HuH-7.5 (cell line): Measurements from ENCODE around the gene ARPC5L.

Experiments
- DNase-seq: peaks from one replicate; pipeline ENCODE4 v3.0.0; 2011; ENCODE audit warnings: low spot score

Gene ARPC5L

GRCh38 chr9:124868511-124869465 lies 6.9 kb downstream of the ARPC5L start:
- DNase-seq: peak; percentile 95

GRCh38 chr9:124869466-124869985 lies 7.6 kb downstream of the ARPC5L start:
- DNase-seq: peak; percentile 52

- DNase-seq: no peak
Measured at GRCh38 chr9:124869986-124870560, 8.1 kb downstream of the ARPC5L start.

- DNase-seq: no peak
Measured at GRCh38 chr9:124870723-124871122, 8.8 kb downstream of the ARPC5L start.

GRCh38 chr9:124871156-124871561 lies 9.2 kb downstream of the ARPC5L start:
- no peak for DNase-seq

- DNase-seq: no peak
Measured at GRCh38 chr9:124873664-124874063, 11.7 kb downstream of the ARPC5L start.

GRCh38 chr9:124875501-124875900 lies 13.6 kb downstream of the ARPC5L start:
- DNase-seq: no peak

- DNase-seq: no peak
Measured at GRCh38 chr9:124877021-124877782, 15.3 kb downstream of the ARPC5L start.

- no peak for DNase-seq
Measured at GRCh38 chr9:124878021-124878420, 16.1 kb downstream of the ARPC5L start.

GRCh38 chr9:124878518-124878917 lies 16.6 kb downstream of the ARPC5L start:
- DNase-seq: no peak

- DNase-seq: no peak
Measured at GRCh38 chr9:124879226-124879625, 17.3 kb downstream of the ARPC5L start.

GRCh38 chr9:124880501-124880900 lies 18.6 kb downstream of the ARPC5L start:
- no peak for DNase-seq

- DNase-seq: no peak
Measured at GRCh38 chr9:124881138-124881743, 19.3 kb downstream of the ARPC5L start.

- DNase-seq: no peak
Measured at GRCh38 chr9:124882231-124882630, 20.3 kb downstream of the ARPC5L start.

- DNase-seq: no peak
Measured at GRCh38 chr9:124884376-124884775, 22.4 kb downstream of the ARPC5L start.

GRCh38 chr9:124885551-124885950 lies 23.6 kb downstream of the ARPC5L start:
- DNase-seq: no peak

- DNase-seq: no peak
Measured at GRCh38 chr9:124886461-124886860, 24.5 kb downstream of the ARPC5L start.

GRCh38 chr9:124886866-124887492 lies 25.0 kb downstream of the ARPC5L start:
- DNase-seq: no peak

GRCh38 chr9:124887832-124888231 lies 25.9 kb downstream of the ARPC5L start:
- no peak for DNase-seq

GRCh38 chr9:124889006-124889405 lies 27.1 kb downstream of the ARPC5L start:
- DNase-seq: no peak

GRCh38 chr9:124890179-124890578 lies 28.2 kb downstream of the ARPC5L start:
- no peak for DNase-seq
